ENCODE results near the gene AMBP. TPM values are rescaled to one million over a fixed set of nuclear protein-coding genes. Genes with fewer than 3 reads are reported as not detected.
A peak's percentile ranks its signal among the peaks of the same experiment; 100 is the strongest.

AMBP gene
- total and polyA plus RNA-seq, 4 donors: 0.47 to 3.7 (median 1.6) TPM

GRCh38 chr9:114071197-114071795, 6.8 kb downstream of the AMBP start:
- 74 to 88% methylated on average over 7 of the region's 7 CpGs for WGBS, 2 donors
- H3K27ac ChIP-seq (ENCODE audit: low read depth in 1 of 2, low read length in 1 of 2): no peak overlapping the region

GRCh38 chr9:114070188-114071103, 7.7 kb downstream of the AMBP start:
- no peak for DNase-seq
- peaks cover 0 to 14% (median 5%) of the 10 kb centered on the region in 5 donors for H3K4me1 ChIP-seq (ENCODE audit: control insufficient read depth in 5 of 5, insufficient read depth in 5 of 5, low read length in 5 of 5)

More at GRCh38 chr9:114071197-114071795, 6.8 kb downstream of the AMBP start:
- no peak overlapping the region for H3K9ac ChIP-seq (ENCODE audit: insufficient read depth in 1 of 2, low read length in 2 of 2)
- no peak for ATAC-seq (ENCODE audit: insufficient read depth, low FRiP score)
- H3K4me3 ChIP-seq: no peak overlapping the region
- no peak for TF ChIP-seq CTCF (IDR thresholded peaks at IDR 0.05; ENCODE audit: control extremely low read depth, extremely low read depth)
- H3K27me3 ChIP-seq (ENCODE audit: control insufficient read depth in 3 of 3, insufficient read depth in 3 of 3, low read length in 2 of 3): peaks cover 0 to 2% (median 0%) of the 10 kb centered on the region in 3 donors
- H3K9me3 ChIP-seq (ENCODE audit: control insufficient read depth in 4 of 4, insufficient read depth in 3 of 4, low read length in 3 of 4): no peaks in the 10 kb centered on the region
- H3K4me1 ChIP-seq (ENCODE audit: control insufficient read depth in 5 of 5, insufficient read depth in 5 of 5, low read length in 5 of 5): peaks cover 0 to 14% (median 5%) of the 10 kb centered on the region in 5 donors
- no peaks in the 10 kb centered on the region for H3K36me3 ChIP-seq (ENCODE audit: control insufficient read depth in 4 of 4, insufficient read depth in 4 of 4, low read length in 4 of 4)
- no peak for DNase-seq

GRCh38 chr9:114069476-114070187, 8.5 kb downstream of the AMBP start:
- TF ChIP-seq CTCF (IDR thresholded peaks at IDR 0.05; ENCODE audit: control extremely low read depth, extremely low read depth): no peak
- H3K4me1 ChIP-seq (ENCODE audit: control insufficient read depth in 5 of 5, insufficient read depth in 5 of 5, low read length in 5 of 5): peaks cover 0 to 14% (median 5%) of the 10 kb centered on the region in 5 donors
- 90 to 92% methylated on average over 9 of the region's 9 CpGs for WGBS, 2 donors
- no peak overlapping the region for H3K9ac ChIP-seq (ENCODE audit: insufficient read depth in 1 of 2, low read length in 2 of 2)
- no peak overlapping the region for H3K27ac ChIP-seq (ENCODE audit: low read depth in 1 of 2, low read length in 1 of 2)
- no peaks in the 10 kb centered on the region for H3K9me3 ChIP-seq (ENCODE audit: control insufficient read depth in 4 of 4, insufficient read depth in 3 of 4, low read length in 3 of 4)
- ATAC-seq (ENCODE audit: insufficient read depth, low FRiP score) (no peak), DNase-seq (peak in 1 of 3 donors; percentile 3)
- no peak overlapping the region for H3K4me3 ChIP-seq
- no peaks in the 10 kb centered on the region for H3K36me3 ChIP-seq (ENCODE audit: control insufficient read depth in 4 of 4, insufficient read depth in 4 of 4, low read length in 4 of 4)
- H3K27me3 ChIP-seq (ENCODE audit: control insufficient read depth in 3 of 3, insufficient read depth in 3 of 3, low read length in 2 of 3): peaks cover 0 to under 1% (median 0%) of the 10 kb centered on the region in 3 donors

More at GRCh38 chr9:114070188-114071103, 7.7 kb downstream of the AMBP start:
- Histone ChIP-seq H3K4me3 (no peak overlapping the region), H3K36me3 (ENCODE audit: control insufficient read depth in 4 of 4, insufficient read depth in 4 of 4, low read length in 4 of 4) (no peaks in the 10 kb centered on the region), H3K27ac (ENCODE audit: low read depth in 1 of 2, low read length in 1 of 2) (no peak overlapping the region), H3K9ac (ENCODE audit: insufficient read depth in 1 of 2, low read length in 2 of 2) (no peak overlapping the region), H3K9me3 (ENCODE audit: control insufficient read depth in 4 of 4, insufficient read depth in 3 of 4, low read length in 3 of 4) (no peaks in the 10 kb centered on the region), H3K27me3 (ENCODE audit: control insufficient read depth in 3 of 3, insufficient read depth in 3 of 3, low read length in 2 of 3) (peaks cover 0 to 2% (median 0%) of the 10 kb centered on the region in 3 donors)
- 90 to 92% methylated on average over 17 of the region's 17 CpGs for WGBS, 2 donors
- ATAC-seq (ENCODE audit: insufficient read depth, low FRiP score): no peak
- TF ChIP-seq CTCF (IDR thresholded peaks at IDR 0.05; ENCODE audit: control extremely low read depth, extremely low read depth): no peak
